ENCODE results near the gene JMJD7. TPM values are rescaled to one million over a fixed set of nuclear protein-coding genes. Genes with fewer than 3 reads are reported as not detected.

The JMJD7 gene
- total RNA-seq, 1 donor from 2014 or later = 24.3 TPM

DNA sequence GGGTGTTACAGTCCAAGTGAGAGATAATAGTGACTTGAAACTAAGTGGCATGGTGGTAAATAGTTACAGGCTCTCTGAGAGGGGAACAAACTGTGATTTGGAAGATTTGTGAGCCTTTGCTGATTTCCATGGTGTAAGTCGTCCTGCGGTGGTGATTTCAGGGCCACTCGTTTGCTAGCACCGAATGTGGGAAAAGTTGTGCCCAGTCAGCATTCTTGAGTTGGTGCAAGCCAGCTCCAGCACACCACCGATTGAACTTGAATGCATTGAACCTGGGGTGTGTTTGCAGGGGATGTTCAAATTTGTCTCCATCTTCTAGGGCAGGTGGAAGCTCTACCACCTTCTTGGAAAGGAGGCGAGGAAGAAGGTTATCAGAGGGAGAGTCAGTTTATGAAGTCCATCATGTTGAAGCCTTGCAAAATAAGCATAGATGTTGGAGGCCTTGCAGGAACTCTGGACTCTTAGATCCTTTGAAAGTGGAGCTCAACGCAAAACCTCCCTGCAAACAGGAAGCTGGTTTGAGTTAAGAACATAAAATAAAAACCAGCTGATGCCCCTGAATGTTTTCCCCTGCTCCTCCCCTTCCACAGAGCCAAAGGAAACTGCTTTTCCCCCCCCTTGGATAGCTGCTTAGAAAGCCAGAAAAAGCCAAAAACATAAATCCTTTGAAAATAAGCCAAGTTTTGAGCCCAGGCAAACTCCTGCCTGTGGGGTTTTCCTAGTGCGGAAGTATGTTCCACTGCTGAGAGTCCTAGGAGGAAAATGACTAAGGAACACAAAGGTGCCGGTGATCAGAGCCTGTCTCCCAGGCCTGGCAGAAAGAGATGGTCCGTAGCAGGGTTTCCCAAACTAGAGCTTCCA lies 31.7 kb upstream of the JMJD7 start:
- peaks cover 25% of the 10 kb centered on the region for H3K4me1 ChIP-seq
- intact Hi-C loops (cut with DNase I) = no loop called here

DNA sequence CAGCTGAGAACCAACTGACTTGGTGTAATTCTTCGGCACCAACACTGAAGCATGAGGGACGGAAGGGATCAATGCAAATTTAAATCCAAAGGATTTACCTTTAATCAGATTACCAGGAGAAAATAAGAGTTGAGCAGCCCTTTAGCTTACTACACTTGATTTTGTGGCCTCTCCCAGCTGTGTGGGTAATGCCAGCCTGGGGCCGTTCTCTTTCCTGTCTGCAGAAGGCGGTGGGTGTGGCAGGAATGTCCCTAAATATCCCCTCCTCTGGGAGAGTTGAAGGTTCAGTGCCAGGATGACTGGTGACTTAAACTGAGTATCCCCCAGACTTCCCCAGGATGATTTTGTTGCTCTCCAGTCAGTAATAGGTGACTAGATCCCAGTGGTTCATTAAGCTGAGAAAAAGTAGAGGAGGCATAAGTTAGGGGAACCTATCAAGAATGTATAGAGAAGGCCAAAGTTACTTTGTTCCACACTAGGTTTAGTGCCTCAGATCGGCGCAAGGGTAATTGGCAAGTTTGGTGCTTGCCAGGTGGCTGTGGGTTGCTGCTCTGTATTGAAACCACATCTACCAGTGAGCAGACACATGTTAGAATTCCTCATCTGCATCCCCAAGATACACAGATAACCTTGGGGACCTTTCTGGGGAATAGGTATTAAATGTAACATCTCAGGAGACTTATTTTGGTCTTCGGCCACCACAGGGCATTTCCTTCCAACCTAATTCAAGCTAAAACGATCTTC lies 30.5 kb upstream of the JMJD7 start:
- no peak overlapping the region for H3K27ac ChIP-seq
- peaks cover 19% of the 10 kb centered on the region for H3K36me3 ChIP-seq
- H3K4me3 ChIP-seq = no peak overlapping the region
- H3K4me1 ChIP-seq = peaks cover 18% of the 10 kb centered on the region
- intact Hi-C loops (cut with DNase I) = no loop called here
- ATAC-seq (no peak), DNase-seq (no peak)
- TF ChIP-seq, protein P1, sequence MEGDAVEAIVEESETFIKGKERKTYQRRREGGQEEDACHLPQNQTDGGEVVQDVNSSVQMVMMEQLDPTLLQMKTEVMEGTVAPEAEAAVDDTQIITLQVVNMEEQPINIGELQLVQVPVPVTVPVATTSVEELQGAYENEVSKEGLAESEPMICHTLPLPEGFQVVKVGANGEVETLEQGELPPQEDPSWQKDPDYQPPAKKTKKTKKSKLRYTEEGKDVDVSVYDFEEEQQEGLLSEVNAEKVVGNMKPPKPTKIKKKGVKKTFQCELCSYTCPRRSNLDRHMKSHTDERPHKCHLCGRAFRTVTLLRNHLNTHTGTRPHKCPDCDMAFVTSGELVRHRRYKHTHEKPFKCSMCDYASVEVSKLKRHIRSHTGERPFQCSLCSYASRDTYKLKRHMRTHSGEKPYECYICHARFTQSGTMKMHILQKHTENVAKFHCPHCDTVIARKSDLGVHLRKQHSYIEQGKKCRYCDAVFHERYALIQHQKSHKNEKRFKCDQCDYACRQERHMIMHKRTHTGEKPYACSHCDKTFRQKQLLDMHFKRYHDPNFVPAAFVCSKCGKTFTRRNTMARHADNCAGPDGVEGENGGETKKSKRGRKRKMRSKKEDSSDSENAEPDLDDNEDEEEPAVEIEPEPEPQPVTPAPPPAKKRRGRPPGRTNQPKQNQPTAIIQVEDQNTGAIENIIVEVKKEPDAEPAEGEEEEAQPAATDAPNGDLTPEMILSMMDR (IDR thresholded peaks at IDR 0.05) = no peak
- H3K27me3 ChIP-seq (ENCODE audit: low read depth) = no peaks in the 10 kb centered on the region
- H3K9me3 ChIP-seq = no peaks in the 10 kb centered on the region

More for the DNA sequence above, 31.7 kb upstream of the JMJD7 start:
- TF ChIP-seq, protein P1 (IDR thresholded peaks at IDR 0.05) = no peak
- Histone ChIP-seq H3K9me3 (no peaks in the 10 kb centered on the region), H3K4me3 (no peak overlapping the region), H3K27me3 (ENCODE audit: low read depth) (no peaks in the 10 kb centered on the region), H3K27ac (no peak overlapping the region), H3K36me3 (peaks cover 13% of the 10 kb centered on the region)
- no peak for DNase-seq
- ATAC-seq = no peak

DNA sequence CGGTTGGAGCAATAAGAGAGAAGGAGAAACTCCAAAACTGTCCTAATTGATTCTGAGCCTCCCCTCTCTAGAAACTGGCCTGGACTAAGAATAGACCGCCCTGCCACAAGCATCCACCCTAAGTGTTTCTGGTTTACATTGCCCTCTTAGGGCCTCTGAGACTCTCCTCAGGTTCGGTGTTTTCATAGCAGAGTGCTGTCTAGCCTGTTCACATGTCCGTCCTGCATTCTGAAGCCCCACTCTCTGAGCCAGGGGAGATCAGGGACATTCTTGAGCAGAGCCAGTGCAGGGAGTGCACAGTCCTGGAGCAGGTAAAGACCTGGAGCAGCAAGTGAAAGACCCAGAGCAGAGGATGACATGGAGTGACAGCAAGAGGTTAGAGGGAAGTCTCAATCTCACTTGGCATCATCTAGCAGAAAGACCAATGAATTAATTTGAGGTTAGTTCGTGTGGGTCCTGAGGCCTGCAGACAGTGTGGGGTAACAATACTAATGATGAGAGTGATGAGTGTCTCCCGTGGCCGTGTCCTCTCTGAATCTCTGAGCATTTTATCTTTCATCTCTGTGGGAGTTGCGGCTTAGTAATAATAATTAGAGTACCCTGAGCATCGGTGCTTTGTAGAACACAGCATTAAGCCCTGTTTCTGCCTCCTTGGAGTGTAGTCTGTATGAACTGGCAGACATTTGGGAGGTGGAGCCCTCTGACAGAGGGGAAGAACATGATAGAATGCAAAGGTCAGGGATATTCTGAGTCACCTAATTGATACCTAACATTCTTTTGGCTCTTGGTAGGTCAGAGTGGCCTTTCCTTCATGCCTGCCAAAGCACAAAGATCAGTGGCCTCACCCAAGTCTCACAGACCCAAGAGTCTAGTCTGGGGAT lies 29.0 kb upstream of the JMJD7 start:
- Histone ChIP-seq H3K4me3 (no peak overlapping the region), H3K27ac (no peak overlapping the region), H3K36me3 (peaks cover 19% of the 10 kb centered on the region), H3K27me3 (ENCODE audit: low read depth) (no peaks in the 10 kb centered on the region), H3K4me1 (peaks cover 18% of the 10 kb centered on the region), H3K9me3 (no peaks in the 10 kb centered on the region)
- DNase-seq (no peak), ATAC-seq (peak; percentile 26 to 69)
- TF ChIP-seq, protein P1 (IDR thresholded peaks at IDR 0.05) = no peak
- intact Hi-C loops (cut with DNase I) = no loop called here

DNA sequence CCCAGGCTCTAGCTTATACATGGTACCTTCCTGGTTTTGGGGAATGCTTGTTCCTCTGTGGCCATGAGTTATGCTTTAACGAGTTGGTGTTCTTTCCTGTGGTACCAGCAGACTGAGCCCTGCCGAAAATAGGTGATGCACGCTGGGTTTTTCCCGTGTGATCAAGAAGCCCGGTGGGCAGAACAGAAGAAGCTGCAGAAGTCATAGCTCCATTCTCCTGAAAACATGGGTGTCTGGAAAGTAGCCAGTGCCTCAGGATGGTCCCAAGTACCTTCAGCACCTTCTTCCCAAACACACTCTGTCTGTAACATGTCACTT lies 28.4 kb upstream of the JMJD7 start:
- intact Hi-C loops (cut with DNase I) = no loop called here
- Histone ChIP-seq H3K4me1 (peaks cover 18% of the 10 kb centered on the region), H3K27me3 (ENCODE audit: low read depth) (no peaks in the 10 kb centered on the region), H3K36me3 (peaks cover 19% of the 10 kb centered on the region), H3K9me3 (no peaks in the 10 kb centered on the region), H3K27ac (no peak overlapping the region), H3K4me3 (no peak overlapping the region)
- TF ChIP-seq, protein P1 (IDR thresholded peaks at IDR 0.05) = no peak
- ATAC-seq = no peak
- no peak for DNase-seq

DNA sequence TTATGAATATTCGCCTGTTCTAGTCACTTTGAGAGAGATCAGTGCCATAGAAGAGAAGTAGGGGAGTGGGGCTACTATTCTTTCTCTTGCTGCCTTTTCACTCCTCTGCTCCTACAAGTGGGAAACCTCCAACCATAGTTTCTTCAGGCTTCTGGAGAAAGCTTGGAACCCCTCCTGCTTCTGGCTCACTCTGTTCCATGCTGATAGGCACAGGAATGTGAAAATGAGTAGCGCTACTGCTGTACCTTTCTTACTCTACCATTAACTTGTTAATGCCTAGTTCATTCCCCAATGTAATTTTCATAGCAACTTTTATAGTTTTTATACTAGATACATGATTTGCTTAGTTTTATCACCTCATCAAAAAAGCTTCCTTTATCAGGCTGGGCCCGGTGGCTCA lies 26.7 kb upstream of the JMJD7 start:
- H3K9me3 ChIP-seq = no peaks in the 10 kb centered on the region
- no peak overlapping the region for H3K4me3 ChIP-seq
- DNase-seq = no peak
- H3K27me3 ChIP-seq (ENCODE audit: low read depth) = no peaks in the 10 kb centered on the region
- peaks cover 12% of the 10 kb centered on the region for H3K4me1 ChIP-seq
- peaks cover 19% of the 10 kb centered on the region for H3K36me3 ChIP-seq
- ATAC-seq = no peak
- H3K27ac ChIP-seq = no peak overlapping the region
- TF ChIP-seq, protein P1 (IDR thresholded peaks at IDR 0.05) = no peak
- intact Hi-C loops (cut with DNase I) = no loop called here

Measured in lower lobe of right lung (tissue), 2 donors.